Left ventricle myocardium inferior (tissue), 1 donor: ENCODE results near the gene RARS2. TPM values are rescaled to one million over a fixed set of nuclear protein-coding genes. Genes with fewer than 3 reads are reported as not detected.

Experiments
- DNase-seq: peaks from one replicate; pipeline ENCODE4 v3.0.0-alpha.2; 2020
- H3K27ac ChIP-seq: fragments of 200-600 bp; replicated peaks from 2 replicates; pipeline ENCODE4 v1.8.0; 2021
- H3K27me3 ChIP-seq: fragments of 200-600 bp; 2 replicates; pipeline ENCODE4 v1.8.0; 2021; ENCODE audit warnings: low read depth
- H3K36me3 ChIP-seq: fragments of 200-600 bp; 2 replicates; pipeline ENCODE4 v1.8.0; 2021
- H3K4me1 ChIP-seq: fragments of 200-600 bp; 2 replicates; pipeline ENCODE4 v1.8.0; 2021
- H3K4me3 ChIP-seq: fragments of 200-600 bp; 2 replicates; pipeline ENCODE4 v1.8.0; 2021; ENCODE audit warnings: mild to moderate bottlenecking, moderate library complexity
- H3K9me3 ChIP-seq: fragments of 200-600 bp; replicated peaks from 2 replicates; pipeline ENCODE4 v1.8.0; 2021
- intact Hi-C: fragments of 100-400 bp; cut with micrococcal nuclease; formaldehyde crosslinking; loops from one replicate; pipeline ENCODE4 v1.11.0; 2022
- total RNA-seq: library from RNA; stranded (reverse); fragmentation: NEBNext Ultra II Directional; extraction: Animal tissue kit (Norgen Biotek cat#: 25700); gene quantifications from one replicate; pipeline ENCODE4 v1.2.1, GENCODE V29; 2021
- TF ChIP-seq, protein P1 (sequence below): fragments of 200-600 bp; IDR thresholded peaks from 2 replicates; pipeline ENCODE4 v1.8.0; 2021; ENCODE audit warnings: antibody characterized with exemption, mild to moderate bottlenecking, borderline replicate concordance
- donor health status: DM: no; HTN: yes; CAD: no; lungs with severe emphysema.

RARS2 gene
- total RNA-seq, 1 donor from 2014 or later = 19.5 TPM

- intact Hi-C loops = no loop called here
- Histone ChIP-seq H3K27ac (no peak overlapping the region), H3K27me3 (no peaks in the 10 kb centered on the region), H3K36me3 (peaks cover 32% of the 10 kb centered on the region), H3K4me1 (no peaks in the 10 kb centered on the region), H3K4me3 (no peak overlapping the region), H3K9me3 (no peaks in the 10 kb centered on the region)
- TF ChIP-seq, protein P1, sequence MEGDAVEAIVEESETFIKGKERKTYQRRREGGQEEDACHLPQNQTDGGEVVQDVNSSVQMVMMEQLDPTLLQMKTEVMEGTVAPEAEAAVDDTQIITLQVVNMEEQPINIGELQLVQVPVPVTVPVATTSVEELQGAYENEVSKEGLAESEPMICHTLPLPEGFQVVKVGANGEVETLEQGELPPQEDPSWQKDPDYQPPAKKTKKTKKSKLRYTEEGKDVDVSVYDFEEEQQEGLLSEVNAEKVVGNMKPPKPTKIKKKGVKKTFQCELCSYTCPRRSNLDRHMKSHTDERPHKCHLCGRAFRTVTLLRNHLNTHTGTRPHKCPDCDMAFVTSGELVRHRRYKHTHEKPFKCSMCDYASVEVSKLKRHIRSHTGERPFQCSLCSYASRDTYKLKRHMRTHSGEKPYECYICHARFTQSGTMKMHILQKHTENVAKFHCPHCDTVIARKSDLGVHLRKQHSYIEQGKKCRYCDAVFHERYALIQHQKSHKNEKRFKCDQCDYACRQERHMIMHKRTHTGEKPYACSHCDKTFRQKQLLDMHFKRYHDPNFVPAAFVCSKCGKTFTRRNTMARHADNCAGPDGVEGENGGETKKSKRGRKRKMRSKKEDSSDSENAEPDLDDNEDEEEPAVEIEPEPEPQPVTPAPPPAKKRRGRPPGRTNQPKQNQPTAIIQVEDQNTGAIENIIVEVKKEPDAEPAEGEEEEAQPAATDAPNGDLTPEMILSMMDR = no peak
- DNase-seq = no peak
Measured at GRCh38 chr6:87534377-87535047, 55.3 kb downstream of the RARS2 start.

DNA sequence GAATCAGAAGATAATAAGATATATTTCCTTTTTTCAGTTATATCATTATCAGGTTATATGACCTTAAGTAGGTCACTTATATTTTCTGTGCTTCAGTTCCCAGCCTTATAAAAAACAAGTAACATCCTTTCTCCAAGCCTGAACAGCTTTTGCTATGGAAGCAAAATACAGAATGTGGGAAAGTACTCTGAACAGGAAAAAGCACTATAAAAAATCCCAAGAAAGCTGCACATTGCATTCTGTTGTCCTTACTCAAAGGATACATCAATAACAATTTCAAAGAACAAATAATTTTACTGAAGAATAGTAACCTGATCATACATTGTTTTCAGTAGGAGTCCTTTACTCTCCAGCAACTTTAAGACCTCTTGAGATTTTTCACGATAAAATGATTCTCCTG lies 60.6 kb downstream of the RARS2 start:
- Histone ChIP-seq H3K36me3 (peaks cover 29% of the 10 kb centered on the region), H3K9me3 (no peaks in the 10 kb centered on the region), H3K4me3 (no peak overlapping the region), H3K4me1 (peaks cover 5% of the 10 kb centered on the region), H3K27ac (no peak overlapping the region), H3K27me3 (no peaks in the 10 kb centered on the region)
- intact Hi-C loops = no loop called here
- TF ChIP-seq, protein P1 = no peak
- no peak for DNase-seq

- Histone ChIP-seq H3K27ac (no peak overlapping the region), H3K36me3 (peaks cover 48% of the 10 kb centered on the region), H3K9me3 (no peaks in the 10 kb centered on the region), H3K4me3 (no peak overlapping the region), H3K27me3 (no peaks in the 10 kb centered on the region), H3K4me1 (peaks cover 4% of the 10 kb centered on the region)
- TF ChIP-seq, protein P1 = no peak
- intact Hi-C loops = no loop called here
- DNase-seq = no peak
Measured at GRCh38 chr6:87522686-87523085, 67.1 kb downstream of the RARS2 start.

DNA sequence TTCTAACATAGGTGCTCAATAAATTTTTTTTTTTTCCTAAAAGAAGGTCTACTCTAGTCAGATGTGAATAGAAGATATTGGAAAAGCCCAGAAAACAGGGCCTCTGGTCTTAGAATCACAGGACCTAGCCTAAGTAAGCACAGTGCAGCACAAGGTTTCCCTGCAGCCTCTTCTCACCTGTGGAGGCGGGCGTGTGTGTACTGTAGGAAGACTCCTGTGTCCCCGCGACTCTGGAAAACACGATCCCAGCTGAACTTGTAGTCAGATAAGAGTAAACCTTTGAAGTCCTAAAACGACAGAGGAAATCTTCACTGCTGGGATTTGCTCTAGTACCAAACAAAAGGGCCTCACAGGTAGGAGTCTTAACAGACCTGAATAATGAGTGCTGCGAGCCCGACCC lies 71.3 kb downstream of the RARS2 start:
- TF ChIP-seq, protein P1 = no peak
- peaks cover 82% of the 10 kb centered on the region for H3K36me3 ChIP-seq
- no peaks in the 10 kb centered on the region for H3K27me3 ChIP-seq

GRCh38 chr6:87514831-87515230 lies 75.0 kb downstream of the RARS2 start:
- TF ChIP-seq, protein P1 = no peak
- H3K9me3 ChIP-seq = no peaks in the 10 kb centered on the region
- no peak for DNase-seq
- peaks cover 98% of the 10 kb centered on the region for H3K36me3 ChIP-seq
- peaks cover 4% of the 10 kb centered on the region for H3K4me1 ChIP-seq
- H3K4me3 ChIP-seq = no peak overlapping the region
- intact Hi-C loops = no loop called here
- no peaks in the 10 kb centered on the region for H3K27me3 ChIP-seq
- H3K27ac ChIP-seq = no peak overlapping the region

More for the DNA sequence above, 71.3 kb downstream of the RARS2 start:
- no peaks in the 10 kb centered on the region for H3K9me3 ChIP-seq
- peaks cover 4% of the 10 kb centered on the region for H3K4me1 ChIP-seq
- no peak overlapping the region for H3K4me3 ChIP-seq
- intact Hi-C loops = no loop called here
- H3K27ac ChIP-seq = no peak overlapping the region
- no peak for DNase-seq
